Left renal pelvis (tissue), 4 donors: Measurements from ENCODE around the gene SLITRK1. TPM values are rescaled to one million over a fixed set of nuclear protein-coding genes. Genes with fewer than 3 reads are reported as not detected.

ENCODE experiments used
- DNase-seq, 4 donors: peaks; one replicate each; pipeline ENCODE4 v3.0.0-alpha.2; 2013; ENCODE audit warnings: low read depth in 4 of 4, low spot score in 3 of 4
- polyA plus RNA-seq, 4 donors: library from polyadenylated mRNA; unstranded; fragments of 120-200 nt; gene quantifications; one replicate each; pipeline ENCODE4 v1.2.1, GENCODE V29; 2013; ENCODE audit not compliant: insufficient read length in 4 of 4

The SLITRK1 gene, protein sequence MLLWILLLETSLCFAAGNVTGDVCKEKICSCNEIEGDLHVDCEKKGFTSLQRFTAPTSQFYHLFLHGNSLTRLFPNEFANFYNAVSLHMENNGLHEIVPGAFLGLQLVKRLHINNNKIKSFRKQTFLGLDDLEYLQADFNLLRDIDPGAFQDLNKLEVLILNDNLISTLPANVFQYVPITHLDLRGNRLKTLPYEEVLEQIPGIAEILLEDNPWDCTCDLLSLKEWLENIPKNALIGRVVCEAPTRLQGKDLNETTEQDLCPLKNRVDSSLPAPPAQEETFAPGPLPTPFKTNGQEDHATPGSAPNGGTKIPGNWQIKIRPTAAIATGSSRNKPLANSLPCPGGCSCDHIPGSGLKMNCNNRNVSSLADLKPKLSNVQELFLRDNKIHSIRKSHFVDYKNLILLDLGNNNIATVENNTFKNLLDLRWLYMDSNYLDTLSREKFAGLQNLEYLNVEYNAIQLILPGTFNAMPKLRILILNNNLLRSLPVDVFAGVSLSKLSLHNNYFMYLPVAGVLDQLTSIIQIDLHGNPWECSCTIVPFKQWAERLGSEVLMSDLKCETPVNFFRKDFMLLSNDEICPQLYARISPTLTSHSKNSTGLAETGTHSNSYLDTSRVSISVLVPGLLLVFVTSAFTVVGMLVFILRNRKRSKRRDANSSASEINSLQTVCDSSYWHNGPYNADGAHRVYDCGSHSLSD
- 1 to 10 TPM in 1 of 4 donors, under 1 TPM in 3; 0.09 to 1.7 (median 0.42) TPM for polyA plus RNA-seq

DNA sequence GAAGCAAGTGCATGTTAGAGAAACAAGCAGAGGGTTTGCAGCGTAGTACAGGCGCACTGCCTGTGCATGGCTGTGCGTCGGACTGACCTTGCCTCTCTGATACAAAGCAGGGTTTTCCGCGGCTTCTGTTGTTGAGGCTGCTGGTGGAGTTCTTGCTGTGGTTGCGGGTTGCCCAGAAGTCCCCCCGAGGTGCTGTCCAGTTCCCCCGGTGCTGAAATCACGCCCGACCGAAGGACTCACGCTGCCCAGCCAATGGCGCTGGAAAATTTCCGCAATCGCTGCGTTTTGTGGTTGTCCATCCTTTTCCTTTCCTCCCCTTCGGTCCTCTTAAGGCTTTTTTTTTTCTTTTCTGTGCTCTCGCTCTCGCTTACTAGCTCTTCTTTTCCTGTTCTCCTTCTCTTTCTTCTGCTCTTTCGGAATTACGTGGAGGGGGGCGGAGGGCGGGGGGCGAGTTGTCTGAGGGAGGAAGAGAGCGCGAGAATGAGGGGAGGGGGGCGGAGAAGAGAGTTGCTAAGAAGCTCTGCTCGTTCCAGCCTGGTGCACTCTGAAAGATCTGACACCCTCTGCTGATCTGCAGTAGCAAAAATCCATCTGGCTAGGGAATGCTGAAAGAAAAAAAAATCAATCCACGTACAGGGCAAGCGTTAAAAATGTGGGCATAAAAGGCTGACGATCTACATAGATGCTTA is at the start of gene SLITRK1:
TSS of gene SLITRK1 (minus strand) at position 558 of the 689 bp plus-strand sequence. CDS start 967 bp downstream, outside the sequence.
- peak; percentile 58 to 79 (median 66) for DNase-seq

DNA sequence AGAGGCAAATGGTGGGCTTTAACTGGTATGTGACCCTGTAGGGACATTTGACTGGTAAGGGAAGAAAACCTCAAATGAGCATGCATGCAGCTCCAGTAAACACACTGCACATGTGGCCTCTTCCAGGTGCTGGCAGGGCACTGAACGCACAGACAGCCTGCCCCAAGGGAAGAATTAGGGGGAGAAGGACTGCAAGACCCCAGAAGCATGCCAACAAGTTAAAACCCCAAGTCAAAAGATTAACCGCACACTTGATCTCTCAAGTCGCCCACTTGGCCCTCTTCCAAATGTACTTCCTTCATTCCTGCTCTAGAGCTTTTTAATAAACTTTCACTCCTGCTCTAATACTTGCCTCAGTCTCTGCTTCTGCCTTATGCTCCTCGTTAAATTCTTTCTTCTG is 46.9 kb upstream of the SLITRK1 start:
- DNase-seq, result no peak

DNA sequence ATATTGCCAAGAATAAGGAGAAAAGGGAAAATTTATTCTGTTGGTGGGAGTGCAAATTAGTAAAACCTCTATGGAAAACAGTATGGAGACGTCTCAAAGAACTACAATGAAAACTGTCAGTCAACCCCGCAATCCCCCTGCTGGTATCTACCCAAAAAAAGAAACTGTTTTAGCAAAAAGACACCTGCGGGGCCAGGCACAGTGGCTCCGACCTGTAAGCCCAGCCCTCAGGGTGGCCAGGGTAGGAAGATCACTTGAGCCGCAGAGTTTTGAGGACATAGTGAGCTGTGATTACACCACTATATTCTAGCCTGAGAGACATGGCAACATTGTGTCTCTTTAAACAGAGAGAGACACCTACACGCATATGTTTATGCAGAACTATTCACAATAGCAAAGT is 37.5 kb upstream of the SLITRK1 start:
- no peak for DNase-seq

DNA sequence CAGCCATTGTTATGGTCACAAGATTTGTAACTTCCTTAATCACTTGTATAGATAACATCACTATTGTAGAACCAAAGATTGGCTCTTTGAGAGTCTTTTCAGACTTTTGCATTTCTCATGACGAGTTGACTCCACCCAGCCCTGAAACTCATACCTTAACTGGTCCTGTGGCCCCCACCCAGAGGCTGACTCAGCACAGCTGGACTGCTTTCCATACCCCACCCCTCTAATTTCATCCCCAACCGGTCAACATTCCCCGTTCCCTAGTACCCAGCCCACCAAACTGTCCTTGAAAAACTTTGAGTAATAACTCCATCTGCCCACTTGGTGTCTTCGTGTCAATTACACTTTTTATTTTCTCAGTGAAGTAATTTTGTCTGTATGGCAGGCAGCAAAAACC is 32.1 kb upstream of the SLITRK1 start:
- no peak for DNase-seq

DNA sequence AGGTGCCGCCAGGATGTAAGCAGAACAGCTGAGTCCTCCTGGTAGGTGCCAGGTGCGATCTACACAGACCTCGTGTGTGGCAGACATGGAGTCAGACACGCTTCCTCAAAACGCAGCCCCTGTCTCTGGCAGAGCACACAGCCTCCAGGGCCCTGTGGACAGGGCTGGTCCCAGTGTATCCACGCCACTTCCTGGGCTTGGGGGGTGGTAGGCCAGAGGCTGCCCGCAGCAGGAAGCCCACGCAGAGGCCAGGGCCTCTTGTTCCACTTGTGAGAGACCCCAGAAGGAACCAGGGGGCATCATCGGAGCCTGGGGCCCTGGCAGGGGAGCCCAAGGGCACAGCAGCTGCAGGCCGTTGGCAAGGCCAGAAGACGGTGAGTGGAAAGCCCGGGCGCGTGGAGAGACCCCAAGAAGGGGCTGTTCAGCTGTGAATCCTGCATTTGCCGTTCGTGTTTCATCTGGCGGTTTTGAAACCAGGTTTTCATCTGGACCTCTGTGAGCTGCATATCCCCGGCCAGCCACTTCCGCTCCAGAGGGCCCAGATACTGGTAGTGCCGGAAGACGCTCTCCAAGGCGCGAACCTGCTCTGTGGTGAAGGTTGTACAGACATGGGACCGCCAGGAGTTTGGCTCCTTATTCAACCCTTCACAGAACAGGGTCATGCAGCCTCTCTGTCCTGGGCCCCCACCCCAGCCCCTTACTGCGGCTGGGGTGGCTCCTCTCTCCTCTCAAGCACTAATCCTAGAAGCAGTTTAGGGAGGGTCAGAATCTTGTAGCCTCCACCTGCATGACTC is 25.1 kb upstream of the SLITRK1 start:
- DNase-seq, result no peak

DNA sequence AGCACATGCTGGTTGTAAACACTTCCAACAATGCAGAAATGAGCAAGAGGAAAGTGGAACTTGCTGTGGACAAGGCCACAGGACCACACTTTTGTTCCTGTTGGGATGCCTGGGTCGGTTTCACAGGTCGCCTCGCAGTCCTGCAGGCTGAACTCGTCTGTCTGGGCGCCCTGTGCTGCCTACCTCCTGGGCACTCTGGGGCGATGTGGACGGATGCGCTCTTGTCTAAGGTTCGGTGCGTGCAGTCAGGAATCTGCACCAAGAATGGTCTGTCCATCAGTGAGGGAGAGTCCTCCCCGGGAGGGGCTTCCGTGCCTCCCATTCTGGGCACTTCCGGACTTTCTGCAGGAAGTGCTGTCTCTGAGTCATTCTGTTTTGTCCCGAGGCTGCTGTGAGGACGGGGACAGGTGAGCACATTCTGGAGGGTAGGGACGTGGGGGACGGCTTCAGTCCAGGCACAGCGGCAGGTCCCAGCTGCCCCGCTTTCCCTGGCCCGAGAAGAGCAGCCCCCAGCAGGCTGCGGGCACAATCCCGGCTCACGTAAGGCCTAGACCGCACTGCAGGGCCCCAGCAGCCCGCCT is 24.1 kb upstream of the SLITRK1 start:
- no peak for DNase-seq

DNA sequence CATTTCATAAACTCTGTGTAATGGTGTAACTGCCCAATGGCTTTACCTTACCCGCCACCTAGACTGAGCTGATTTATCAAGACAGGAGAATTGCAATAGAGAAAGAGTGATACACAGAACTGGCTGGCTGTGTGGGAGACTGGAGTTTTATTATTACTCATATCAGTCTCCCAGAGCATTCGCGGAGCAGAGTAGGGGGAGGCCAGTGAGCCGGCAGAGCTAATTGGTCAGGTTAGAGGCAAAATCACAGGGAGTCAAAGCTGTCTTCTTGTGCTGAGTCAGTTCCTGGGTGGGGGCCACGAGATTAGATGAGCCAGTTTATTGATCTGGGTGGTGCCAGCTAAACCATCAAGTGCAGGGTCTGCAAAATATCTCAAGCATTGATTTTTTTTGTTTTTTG is 23.4 kb upstream of the SLITRK1 start:
- DNase-seq, result no peak

DNA sequence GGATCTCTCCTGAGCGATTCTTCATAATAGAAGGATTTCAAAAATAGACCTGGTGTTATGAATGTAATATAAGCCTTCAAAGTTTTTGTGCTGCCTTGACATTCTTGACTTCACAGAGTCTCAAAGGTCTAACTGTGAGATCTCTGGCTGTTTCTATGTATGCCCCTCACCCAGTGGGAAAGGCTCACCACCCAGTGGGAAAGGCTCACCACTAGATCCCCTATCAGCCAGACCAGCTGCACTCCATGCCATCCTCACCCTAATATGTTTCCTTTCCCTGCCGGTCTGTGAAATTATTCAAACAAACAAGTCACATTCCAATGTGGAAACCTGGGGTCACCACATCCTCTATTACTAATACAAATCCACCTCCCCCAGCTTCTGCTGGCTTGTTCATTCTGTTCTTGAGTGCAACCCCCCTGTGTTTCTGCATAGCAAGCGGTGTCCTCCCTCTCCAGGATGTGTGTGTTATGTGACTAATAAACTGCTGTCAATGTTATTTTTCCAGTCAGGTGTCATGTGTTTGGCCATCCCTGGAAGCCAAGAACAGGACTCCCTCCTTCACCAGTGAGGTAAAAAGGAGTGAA is 13.8 kb upstream of the SLITRK1 start:
- DNase-seq, result no peak

DNA sequence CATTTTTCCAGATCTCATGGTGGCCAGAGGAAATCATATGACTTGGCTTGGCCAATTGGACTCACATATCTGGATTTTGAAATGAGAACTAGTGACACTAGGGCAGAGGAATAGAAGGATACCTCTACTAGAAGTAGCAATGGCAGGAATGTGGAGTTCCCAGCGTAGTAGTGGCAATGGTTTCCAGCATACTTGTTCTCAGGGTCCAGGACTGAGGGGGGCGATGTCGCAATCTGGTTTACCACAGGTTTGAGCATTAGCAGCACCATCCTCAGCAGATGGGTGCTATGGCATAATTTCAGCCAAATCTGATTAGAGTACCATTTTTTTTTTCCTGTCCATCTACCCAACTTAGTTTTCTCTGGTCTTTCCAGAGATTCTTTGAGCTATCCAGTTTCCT is 8.1 kb upstream of the SLITRK1 start:
- DNase-seq, result no peak

DNA sequence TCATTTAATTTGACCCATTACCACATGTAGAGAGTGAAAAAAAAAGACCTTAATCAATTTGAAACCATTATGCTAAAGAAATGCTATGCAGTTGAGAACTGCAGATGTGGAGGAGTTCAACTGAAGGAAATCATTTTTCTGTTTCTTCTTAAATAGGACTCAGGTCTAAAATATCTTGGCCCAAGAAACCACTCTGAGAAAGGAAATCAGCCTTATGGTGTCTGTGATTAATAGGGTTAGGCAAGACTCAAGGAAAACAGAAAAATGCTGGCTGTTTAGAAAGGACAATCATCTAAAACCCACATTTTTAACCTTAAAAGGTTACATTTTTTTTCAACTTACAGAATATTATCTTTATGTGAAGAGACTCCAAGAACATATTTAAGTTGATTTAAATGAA is 1.9 kb upstream of the SLITRK1 start:
- DNase-seq, result no peak

DNA sequence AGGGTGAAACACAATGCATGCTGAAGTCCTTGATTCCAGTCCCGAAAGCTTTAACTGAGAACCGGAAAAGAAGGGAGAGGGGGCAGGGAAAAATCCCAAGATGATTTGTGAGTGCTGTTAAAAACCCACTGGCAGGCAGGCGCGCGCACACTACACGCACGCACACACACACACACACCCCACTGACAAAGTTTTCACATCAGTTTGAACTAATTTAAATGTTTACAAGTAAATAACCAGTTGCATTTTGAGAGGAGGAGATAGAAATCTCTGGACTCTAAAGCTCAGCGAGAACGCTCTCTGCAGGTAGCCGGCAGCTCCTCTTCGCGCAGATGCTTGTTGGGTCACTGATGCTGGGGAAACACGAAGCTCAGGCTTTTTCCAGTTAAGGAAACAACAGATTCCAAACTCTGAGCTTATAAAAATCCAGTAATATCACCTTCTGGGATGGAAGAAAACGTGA is 818 bp upstream of the SLITRK1 start:
- DNase-seq, result no peak

DNA sequence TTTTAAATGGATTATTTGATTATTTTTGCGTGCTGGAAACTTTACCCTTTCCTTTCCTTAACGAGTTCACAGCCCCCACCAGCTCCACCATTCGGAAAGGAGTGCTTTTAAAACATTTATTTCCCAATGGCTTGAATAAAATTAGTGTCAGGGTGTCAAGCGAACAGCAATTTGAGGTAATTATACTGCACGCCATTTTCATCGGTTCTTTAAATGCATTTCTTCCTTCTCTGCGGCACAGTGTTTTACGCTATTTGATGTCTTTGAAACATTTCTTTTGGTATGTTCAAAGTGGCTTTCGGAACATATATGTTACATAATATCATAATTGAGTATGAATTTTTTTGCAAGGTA is 309 bp upstream of the SLITRK1 start:
- no peak for DNase-seq

DNA sequence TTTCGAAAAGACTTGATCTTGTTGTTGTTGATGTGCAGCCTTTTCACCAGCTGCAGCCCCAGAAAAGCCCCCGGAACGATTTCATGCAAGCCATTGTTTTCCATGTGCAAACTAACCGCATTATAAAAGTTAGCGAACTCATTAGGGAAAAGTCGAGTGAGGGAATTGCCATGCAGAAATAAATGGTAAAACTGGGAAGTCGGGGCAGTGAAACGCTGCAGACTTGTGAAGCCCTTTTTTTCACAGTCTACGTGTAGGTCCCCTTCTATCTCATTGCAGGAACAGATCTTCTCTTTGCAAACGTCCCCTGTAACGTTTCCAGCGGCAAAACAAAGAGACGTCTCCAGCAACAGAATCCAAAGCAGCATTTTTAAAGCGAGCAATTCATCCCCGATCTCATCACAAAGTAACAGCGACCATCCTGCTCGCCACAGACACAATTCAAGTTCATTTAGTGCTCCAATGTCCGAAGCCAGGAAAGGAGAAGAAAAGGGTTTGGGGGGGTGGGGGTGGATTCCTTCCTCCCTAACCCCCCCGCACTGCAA is 1.1 kb downstream of the SLITRK1 start:
- no peak for DNase-seq

DNA sequence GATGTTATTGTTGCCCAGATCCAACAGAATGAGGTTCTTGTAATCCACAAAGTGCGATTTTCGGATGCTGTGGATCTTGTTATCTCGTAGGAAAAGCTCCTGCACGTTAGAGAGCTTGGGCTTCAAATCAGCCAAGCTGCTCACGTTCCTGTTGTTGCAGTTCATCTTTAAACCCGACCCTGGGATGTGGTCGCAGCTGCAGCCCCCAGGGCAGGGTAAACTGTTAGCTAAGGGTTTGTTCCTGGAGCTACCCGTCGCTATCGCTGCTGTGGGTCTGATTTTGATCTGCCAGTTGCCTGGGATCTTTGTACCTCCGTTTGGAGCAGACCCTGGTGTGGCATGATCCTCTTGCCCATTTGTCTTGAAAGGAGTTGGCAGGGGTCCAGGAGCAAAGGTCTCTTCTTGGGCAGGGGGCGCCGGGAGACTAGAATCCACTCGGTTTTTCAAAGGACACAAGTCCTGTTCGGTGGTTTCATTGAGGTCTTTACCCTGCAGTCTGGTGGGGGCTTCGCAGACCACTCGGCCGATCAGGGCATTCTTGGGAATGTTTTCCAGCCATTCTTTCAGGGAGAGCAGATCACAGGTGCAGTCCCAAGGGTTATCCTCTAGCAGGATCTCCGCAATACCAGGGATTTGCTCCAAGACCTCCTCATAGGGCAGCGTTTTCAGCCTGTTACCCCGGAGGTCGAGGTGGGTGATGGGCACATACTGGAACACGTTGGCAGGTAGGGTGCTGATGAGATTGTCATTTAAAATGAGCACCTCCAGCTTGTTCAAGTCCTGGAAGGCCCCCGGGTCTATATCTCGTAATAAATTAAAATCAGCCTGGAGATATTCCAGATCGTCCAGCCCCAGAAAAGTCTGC is 1.8 kb downstream of the SLITRK1 start:
- DNase-seq, result no peak

DNA sequence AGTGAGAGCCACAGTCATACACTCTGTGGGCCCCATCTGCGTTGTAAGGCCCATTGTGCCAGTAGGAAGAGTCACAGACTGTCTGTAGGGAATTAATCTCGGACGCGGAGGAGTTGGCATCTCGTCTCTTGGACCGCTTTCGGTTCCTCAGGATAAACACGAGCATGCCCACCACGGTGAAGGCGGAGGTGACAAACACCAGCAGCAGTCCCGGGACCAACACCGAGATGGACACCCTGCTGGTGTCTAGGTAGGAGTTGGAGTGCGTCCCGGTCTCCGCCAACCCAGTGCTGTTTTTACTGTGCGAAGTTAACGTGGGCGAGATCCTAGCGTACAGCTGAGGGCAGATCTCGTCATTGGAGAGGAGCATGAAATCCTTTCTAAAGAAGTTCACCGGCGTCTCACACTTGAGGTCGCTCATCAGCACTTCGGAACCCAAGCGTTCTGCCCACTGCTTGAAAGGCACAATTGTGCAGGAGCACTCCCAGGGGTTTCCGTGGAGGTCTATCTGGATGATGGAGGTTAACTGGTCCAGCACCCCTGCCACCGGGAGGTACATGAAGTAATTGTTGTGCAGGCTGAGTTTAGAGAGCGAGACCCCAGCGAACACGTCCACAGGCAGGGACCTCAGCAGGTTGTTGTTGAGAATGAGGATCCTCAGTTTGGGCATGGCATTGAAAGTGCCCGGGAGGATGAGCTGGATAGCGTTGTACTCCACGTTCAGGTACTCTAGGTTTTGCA is 2.7 kb downstream of the SLITRK1 start:
- DNase-seq, result no peak

DNA sequence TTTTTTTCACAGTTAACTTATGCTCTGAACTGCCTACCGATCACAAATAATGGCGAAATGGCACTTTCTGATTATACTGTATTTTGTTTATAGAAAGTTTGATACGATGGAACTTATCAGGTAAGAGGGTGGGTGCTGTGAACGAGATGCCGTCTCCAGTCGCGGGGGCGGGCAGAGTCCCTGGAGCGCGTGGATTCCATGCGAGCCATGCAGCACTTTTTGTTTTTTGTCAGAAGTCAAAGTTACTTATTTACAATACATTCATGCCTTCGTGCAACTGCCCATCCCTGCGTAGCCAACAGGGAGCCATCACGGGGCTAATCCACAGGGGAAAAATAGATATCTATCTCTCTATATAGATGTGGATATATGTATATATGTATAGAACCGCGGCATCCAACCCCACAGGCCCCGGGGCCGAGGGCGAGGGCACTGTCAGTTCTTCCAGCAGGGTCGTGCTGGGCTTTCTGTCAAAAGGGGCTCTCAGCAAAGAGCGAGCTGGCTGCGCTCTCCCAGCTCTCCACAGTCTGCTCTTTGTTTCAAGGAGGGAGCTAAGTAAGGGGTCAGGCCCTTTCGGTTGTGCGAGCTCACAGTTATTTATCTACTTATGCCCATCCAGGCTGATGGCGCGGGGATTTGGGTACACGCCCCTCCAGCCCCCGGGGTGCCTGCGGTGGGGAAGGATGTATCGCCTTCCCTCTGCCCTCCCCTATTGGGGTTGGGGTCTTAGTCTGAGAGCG is 3.4 kb downstream of the SLITRK1 start:
- DNase-seq, result no peak

DNA sequence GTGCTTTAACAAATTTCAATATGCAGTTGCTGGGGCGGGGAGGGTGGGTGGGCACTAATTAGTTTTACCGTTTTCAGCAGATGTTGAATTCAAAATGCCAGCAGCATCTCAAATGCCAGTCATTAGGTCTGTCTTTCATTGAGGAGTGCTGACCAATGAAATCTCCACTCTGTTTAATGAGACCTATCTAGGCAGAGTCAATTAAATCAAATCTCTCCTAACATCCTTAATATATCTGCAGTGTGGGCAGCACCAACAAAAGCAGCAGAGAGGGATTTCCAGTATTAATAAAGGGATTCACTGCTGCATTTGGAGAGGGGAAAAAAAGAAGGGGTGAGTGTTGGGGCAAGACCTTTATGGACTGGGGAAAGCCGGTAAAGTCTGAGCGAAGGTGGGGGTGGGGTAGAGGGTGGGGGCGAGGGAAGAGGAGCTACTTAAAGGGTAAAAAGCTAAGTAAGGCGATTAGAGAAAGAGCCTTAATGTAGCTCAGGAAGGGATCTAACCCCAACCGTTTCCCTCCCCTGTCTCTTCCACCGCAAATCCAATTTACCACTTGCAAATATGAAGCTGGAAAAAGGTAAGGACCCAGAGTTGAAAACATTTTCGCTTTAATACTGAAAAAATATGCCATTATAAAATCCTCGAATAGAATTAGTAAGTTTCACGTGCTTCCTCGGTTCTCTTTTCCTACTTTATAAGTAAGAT is 4.5 kb downstream of the SLITRK1 start:
- DNase-seq, result no peak
